HG03060 (cell line): Measurements from ENCODE around the gene ATP10B.
A peak's percentile ranks its signal among the peaks of the same experiment; 100 is the strongest.
"Not testable (repeated sequence)": the region's sequence is repeated elsewhere in the genome, so short reads cannot be mapped to it uniquely, and the experiment has no call there.

Experiments
- ATAC-seq: cut with Tn5 transposase; IDR thresholded peaks from one replicate; pipeline ENCODE4 v1.9.1; 2021; ENCODE audit warnings: low read depth, moderate number of reproducible peaks; ENCODE audit not compliant: unreplicated experiment

Gene ATP10B, protein sequence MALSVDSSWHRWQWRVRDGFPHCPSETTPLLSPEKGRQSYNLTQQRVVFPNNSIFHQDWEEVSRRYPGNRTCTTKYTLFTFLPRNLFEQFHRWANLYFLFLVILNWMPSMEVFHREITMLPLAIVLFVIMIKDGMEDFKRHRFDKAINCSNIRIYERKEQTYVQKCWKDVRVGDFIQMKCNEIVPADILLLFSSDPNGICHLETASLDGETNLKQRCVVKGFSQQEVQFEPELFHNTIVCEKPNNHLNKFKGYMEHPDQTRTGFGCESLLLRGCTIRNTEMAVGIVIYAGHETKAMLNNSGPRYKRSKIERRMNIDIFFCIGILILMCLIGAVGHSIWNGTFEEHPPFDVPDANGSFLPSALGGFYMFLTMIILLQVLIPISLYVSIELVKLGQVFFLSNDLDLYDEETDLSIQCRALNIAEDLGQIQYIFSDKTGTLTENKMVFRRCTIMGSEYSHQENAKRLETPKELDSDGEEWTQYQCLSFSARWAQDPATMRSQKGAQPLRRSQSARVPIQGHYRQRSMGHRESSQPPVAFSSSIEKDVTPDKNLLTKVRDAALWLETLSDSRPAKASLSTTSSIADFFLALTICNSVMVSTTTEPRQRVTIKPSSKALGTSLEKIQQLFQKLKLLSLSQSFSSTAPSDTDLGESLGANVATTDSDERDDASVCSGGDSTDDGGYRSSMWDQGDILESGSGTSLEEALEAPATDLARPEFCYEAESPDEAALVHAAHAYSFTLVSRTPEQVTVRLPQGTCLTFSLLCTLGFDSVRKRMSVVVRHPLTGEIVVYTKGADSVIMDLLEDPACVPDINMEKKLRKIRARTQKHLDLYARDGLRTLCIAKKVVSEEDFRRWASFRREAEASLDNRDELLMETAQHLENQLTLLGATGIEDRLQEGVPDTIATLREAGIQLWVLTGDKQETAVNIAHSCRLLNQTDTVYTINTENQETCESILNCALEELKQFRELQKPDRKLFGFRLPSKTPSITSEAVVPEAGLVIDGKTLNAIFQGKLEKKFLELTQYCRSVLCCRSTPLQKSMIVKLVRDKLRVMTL (N-terminal part only)

GRCh38 chr5:160852049-160852448 lies at the start of gene ATP10B:
Gene ATP10B (minus strand): TSS chr5:160852211. CDS start chr5:160688074, 164,137 bp downstream.
- ATAC-seq, result no peak

DNA sequence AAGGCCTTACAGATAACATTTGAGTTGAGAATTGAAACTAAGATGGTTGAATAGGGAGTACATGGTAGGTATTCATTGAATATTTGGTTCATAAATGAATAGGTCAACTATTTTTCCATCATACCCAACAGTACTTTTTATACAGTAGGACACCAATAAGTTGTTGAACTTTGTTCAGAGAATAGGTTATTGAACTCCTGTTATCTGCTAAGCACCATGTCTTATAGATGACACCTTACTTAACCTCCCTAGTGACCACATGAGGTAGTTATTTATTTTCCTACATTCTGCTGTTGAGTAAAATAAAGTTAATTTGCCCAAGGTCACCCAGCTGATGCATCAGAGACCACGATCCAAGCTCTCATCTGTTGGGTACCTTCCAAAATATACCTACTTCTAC lies 49.6 kb upstream of the ATP10B start:
- ATAC-seq, result no peak

GRCh38 chr5:160899735-160900134 lies 47.7 kb upstream of the ATP10B start:
- no peak for ATAC-seq

DNA sequence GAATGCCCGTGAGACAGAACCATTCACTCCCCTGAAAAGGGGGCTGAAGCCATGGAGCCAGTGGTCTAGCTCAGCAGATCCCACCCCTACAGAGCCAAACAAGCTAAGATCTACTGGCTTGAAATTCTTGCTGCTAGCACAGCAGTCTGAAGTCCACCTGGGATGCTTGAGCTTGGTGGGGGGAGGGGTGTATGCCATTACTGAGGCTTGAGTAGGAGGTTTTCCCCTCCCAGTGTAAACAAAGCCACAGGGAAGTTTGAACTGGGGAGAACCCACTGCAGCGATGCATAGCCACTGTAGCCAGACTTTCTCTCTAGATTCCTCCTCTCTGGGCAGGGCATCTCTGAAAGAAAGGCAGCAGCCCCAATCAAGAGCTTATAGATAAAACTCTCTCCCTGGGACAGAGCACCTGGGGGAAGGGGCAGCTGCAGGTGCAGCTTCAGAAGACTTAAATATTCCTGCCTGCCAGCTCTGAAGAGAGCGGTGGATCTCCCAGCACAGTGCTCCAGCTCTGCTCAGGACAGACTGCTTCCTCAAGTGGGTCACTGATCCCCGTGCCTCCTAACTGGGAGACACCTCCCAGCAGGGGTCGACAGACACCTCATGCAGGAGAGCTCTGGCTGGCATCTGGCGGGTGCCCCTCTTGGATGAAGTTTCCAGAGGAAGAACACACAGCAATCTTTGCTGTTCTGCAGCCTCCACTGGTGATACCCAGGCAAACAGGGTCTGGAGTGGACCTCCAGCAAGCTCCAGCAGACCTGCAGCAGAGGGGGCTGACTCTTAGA lies 41.4 kb upstream of the ATP10B start:
- ATAC-seq, result not testable (repeated sequence)

GRCh38 chr5:160887780-160888179 lies 35.8 kb upstream of the ATP10B start:
- ATAC-seq, result no peak

DNA sequence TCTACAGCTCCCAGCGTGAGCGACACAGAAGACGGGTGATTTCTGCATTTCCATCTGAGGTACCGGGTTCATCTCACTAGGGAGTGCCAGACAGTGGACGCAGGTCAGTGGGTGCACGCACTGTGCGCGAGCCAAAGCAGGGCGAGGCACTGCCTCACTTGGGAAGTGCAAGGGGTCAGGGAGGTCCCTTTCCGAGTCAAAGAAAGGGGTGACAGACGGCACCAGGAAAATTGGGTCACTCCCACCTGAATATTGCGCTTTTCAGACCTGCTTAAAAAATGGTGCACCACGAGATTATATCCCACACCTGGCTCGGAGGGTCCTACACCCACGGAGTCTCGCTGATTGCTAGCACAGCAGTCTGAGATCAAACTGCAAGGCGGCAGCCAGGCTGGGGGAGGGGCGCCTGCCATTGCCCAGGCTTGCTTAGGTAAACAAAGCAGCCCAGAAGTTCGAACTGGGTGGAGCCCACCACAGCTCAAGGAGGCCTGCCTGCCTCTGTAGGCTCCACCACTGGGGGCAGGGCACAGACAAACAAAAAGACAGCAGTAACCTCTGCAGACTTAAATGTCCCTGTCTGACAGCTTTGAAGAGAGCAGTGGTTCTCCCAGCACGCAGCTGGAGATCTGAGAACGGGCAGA lies 21.7 kb upstream of the ATP10B start:
- ATAC-seq, result not testable (repeated sequence)

GRCh38 chr5:160869989-160870521 lies 18.0 kb upstream of the ATP10B start:
- ATAC-seq, result no peak

- ATAC-seq, result no peak
These were observed 16.0 kb upstream of the ATP10B start for GRCh38 chr5:160867976-160868375.

DNA sequence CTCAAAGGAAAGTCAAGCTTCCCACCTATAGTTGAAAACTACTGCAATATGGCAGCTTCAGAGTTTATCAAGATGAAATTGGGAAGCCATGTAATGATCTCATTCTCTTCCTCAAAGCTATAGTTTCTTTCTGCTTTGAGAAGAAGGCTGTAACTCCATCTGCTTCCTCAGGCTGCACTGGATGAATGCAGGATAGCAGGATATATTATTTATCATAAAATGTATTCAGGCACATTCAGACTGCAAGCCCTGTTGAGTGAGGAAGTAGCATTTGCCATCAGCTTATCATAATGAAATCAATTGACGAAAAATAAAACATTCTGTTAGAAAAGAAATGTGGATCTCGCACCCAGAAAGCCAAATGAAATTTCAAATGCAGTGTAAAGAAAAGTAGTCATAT lies 560 bp downstream of the ATP10B start:
- no peak for ATAC-seq

DNA sequence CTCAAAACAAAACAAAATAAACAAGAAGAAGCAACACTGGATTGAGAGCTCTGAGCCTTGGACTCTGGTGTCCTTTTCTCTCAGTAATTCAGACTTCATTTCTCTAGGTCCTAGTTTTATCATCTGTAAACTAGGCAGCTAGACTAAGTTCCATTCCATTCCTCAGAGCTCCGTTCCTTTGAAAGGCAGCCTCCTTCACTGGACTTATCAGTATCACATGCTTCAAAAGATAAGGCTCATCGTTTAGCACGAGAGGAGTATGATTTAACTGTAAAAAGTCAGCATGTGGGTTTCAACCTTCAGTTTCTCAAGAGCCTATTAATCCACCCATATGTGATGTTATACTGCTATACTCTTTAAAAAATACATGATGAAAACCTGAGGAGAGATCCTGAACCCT lies 1.6 kb downstream of the ATP10B start:
- ATAC-seq, result no peak

- no peak for ATAC-seq
These were observed 4.4 kb downstream of the ATP10B start for GRCh38 chr5:160847526-160848085.

DNA sequence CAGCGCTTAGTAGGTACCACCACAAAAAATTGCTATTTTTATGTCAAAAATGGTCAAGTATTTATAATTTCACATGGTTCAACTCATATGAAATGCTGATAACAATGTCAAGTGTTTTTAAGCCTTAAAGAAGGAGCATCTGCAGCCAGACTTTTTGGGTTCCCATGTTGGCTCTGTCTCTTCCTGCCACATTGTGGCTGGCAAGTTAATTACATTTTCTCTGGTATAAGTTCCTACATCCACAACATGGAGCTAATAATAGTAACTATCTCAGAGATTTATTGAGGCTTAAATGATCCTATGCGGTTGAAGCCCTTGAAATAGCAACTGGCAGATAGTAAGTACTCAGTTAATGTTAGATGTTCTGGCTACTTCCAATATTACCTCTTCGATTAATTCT lies 5.4 kb downstream of the ATP10B start:
- ATAC-seq, result no peak

- ATAC-seq, result no peak
These were observed 7.8 kb downstream of the ATP10B start for GRCh38 chr5:160844177-160844576.

- ATAC-seq, result peak; percentile 99
These were observed 8.8 kb downstream of the ATP10B start for GRCh38 chr5:160843240-160843639.

DNA sequence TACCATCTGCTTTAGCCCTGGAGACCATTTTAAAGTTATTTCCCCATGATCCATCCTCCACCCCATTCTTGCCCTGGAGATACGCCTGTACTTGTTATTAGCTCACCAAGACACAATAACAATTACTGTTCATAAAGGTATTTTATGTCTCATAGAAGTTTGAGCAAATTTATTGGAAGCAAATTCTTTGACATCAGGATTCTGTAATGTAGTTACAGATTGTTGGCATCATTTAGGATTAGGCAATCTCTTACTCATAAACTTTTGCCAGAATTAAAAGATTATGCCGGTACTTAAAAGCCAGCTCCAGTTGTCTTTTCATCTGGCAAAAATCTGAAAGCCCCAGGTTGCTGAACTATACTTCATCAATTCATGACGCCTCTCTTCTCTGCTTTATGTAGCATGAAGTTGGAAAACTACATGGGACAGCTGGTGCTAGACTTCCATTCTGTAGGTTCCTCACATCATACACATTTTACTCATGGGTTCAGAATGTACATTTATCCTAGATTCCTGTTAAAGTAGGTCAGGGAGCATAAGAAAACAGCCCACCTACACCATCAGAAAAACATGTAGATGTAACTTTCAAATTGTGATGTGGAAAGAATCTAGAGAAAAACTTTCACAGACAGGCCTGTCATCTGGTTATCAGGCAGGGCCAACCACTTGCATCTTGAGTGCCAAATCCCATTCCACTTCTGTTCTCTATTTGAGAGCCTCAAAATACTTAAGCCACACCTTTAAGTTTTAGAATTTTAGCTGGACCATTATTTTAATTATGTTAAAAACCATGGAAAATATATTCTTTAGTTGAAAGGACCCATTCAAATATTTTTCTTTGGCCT lies 14.0 kb downstream of the ATP10B start:
- ATAC-seq, result no peak

DNA sequence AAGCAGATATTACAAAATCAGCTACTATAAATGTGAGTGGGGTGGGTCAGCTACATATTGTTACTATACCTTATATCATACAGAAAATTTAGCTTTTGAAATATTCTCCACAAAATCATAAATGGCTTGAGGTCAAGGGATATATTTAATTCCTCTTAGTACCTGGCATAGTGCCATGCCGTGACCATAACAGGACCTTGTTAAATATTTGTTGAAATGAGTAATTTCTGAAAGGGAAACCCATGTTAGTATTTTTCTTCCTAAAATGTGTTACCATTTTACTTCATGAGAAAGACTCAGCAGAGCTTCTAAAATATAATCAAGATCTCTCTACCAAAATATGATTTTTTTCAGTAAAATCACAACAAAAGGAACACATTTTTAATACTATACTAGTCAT lies 14.8 kb downstream of the ATP10B start:
- ATAC-seq, result no peak

- no peak for ATAC-seq
These were observed 16.0 kb downstream of the ATP10B start for GRCh38 chr5:160835818-160836528.

DNA sequence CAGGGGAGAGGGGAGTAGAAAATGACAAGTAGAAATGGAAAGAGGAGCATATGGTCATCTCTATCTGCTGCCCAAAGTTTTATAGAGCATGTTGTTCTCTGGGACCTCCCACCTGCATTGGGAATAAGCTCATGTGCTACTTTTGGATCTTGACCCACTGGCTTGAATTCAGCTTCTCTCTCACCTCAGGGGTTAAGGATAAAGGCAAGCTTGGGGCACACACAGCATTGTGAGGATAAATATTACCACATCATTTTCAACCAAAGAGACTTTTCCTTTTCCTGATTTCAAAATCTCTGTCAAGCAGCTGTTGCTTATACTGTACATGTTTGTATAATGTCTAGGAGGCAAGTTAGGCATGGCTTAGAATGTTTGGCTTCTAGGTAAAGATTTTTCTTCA lies 16.6 kb downstream of the ATP10B start:
- ATAC-seq, result no peak
